Fibroblast of lung (primary cell): ENCODE measurements around the gene C1QTNF1. TPM values are rescaled to one million over a fixed set of nuclear protein-coding genes. Genes with fewer than 3 reads are reported as not detected.

Experiments used
- DNase-seq, 2 donors: peaks; one replicate each; pipeline versions ENCODE4 v3.0.0 to v3.0.0-alpha.2; 2010; ENCODE audit warnings: low read depth in 2 of 2
- H2AFZ ChIP-seq: 2 replicates; pipeline ENCODE4 v1.5.1; 2012; ENCODE audit warnings: low read length, control low read depth, inconsistent platforms
- H3K27ac ChIP-seq: 2 replicates; pipeline ENCODE4 v1.5.1; 2011; ENCODE audit warnings: low read length, control low read depth; ENCODE audit not compliant: insufficient read depth
- H3K27me3 ChIP-seq: 2 replicates; pipeline ENCODE4 v1.5.1; 2011; ENCODE audit warnings: mild to moderate bottlenecking, low read length; ENCODE audit not compliant: control insufficient read depth, insufficient read depth
- H3K36me3 ChIP-seq: 2 replicates; pipeline ENCODE4 v1.5.1; 2011; ENCODE audit warnings: low read length; ENCODE audit not compliant: control insufficient read depth, insufficient read depth
- H3K4me1 ChIP-seq: 2 replicates; pipeline ENCODE4 v1.5.1; 2011; ENCODE audit warnings: low read length; ENCODE audit not compliant: control insufficient read depth, insufficient read depth; ENCODE audit errors: extremely low read depth
- H3K4me2 ChIP-seq: 2 replicates; pipeline ENCODE4 v1.5.1; 2011; ENCODE audit warnings: low read length, control low read depth; ENCODE audit not compliant: insufficient read depth; ENCODE audit errors: extremely low read depth
- H3K4me3 ChIP-seq, 4 experiments: fragments of 200-600 bp in 1 of 4; sonication (generic) in 1 of 4; replicated peaks in 1 of 4; 2 replicates each; pipeline ENCODE4 v1.5.1; 2011 to 2016; ENCODE audit warnings: low read length in 4 of 4, low read depth in 3 of 4, mild to moderate bottlenecking in 3 of 4, control low read depth in 2 of 4, inconsistent platforms in 1 of 4, mixed read lengths in 1 of 4; ENCODE audit not compliant: insufficient read depth in 1 of 4; ENCODE audit errors: control extremely low read depth in 1 of 4
- H3K79me2 ChIP-seq: 2 replicates; pipeline ENCODE4 v1.5.1; 2012; ENCODE audit warnings: mild to moderate bottlenecking, low read length, inconsistent platforms; ENCODE audit not compliant: control insufficient read depth, insufficient read depth
- H3K9ac ChIP-seq: 2 replicates; pipeline ENCODE4 v1.5.1; 2011; ENCODE audit warnings: mild to moderate bottlenecking, low read length, control low read depth; ENCODE audit not compliant: insufficient read depth
- H3K9me3 ChIP-seq: 2 replicates; pipeline ENCODE4 v1.5.1; 2012; ENCODE audit warnings: low read depth, low read length; ENCODE audit not compliant: control insufficient read depth, insufficient read depth
- H4K20me1 ChIP-seq: 2 replicates; pipeline ENCODE4 v1.5.1; 2011; ENCODE audit warnings: low read length; ENCODE audit not compliant: control insufficient read depth, insufficient read depth; ENCODE audit errors: extremely low read depth
- EZH2 ChIP-seq: IDR thresholded peaks from 2 replicates; pipeline ENCODE4 v1.5.1; 2012; ENCODE audit warnings: low read length, control low read depth, mild to moderate bottlenecking; ENCODE audit errors: missing control alignments
- polyA plus RNA-seq, 2 donors: library from polyadenylated mRNA; depleted of rRNA in 1 of 2; stranded (reverse) in 1 of 2; unstranded in 1 of 2; fragments of >200 nt; gene quantifications; 2 replicates each; pipeline ENCODE4 v1.2.1, GENCODE V29; 2011 to 2012; ENCODE audit warnings: missing spikeins in 1 of 2
- total RNA-seq: library from RNA; depleted of rRNA; stranded (reverse); fragments of >200 nt; gene quantifications from 2 replicates; pipeline ENCODE4 v1.2.1, GENCODE V29; 2014
- TF ChIP-seq, protein P1 (sequence below), 2 donors: IDR thresholded peaks in 1 of 2; conservative IDR thresholded peaks in 1 of 2; 1 replicate in 1 of 2; 2 replicates in 1 of 2; pipeline ENCODE4 v1.5.1; 2011 to 2012; ENCODE audit warnings: low read length in 2 of 2, control low read depth in 1 of 2, inconsistent platforms in 1 of 2, low read depth in 1 of 2, mild to moderate bottlenecking in 1 of 2

C1QTNF1 gene
- total and polyA plus RNA-seq, 2 donors (not counting 1 experiment from before 2014, with no cell fraction given), result 15.0 to 45.2 TPM

DNA sequence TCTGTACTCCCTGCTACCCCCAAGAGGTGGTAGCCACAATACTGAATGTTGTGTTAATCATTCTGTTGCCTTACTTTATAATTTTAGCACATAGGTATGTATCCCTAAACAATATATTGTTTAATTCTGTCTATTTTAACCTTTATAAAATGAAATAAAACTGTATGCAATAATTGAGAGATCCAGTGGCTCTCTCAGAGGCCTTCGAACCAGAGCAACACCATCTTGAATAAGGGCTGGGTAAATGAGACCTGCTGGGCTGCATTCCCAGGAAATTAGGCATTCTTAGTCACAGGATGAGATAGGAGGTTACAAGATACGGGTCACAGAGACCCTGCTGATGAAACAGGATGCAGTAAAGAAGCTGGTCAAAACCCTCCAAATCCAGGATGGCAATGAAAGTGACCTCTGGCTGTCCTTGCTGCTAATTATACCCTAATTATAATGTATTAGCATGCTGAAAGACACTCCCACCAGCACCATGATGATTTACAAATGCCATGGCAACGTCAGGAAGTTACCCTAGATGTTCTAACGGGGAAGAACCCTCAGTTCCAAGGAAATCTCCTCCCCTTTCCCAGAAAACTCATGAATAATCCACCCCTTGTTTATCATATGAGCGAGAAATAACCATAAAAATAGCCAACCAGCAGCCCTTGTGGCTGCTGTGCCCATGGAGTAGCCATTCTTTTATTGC is 12.4 kb upstream of the C1QTNF1 start:
- no peak overlapping the region for H3K4me3 ChIP-seq
- H3K9me3 ChIP-seq, result no peaks in the 10 kb centered on the region
- H3K4me2 ChIP-seq, result no peak overlapping the region
- peak overlapping the region; percentile 26 for H3K27ac ChIP-seq
- H3K9ac ChIP-seq, result no peak overlapping the region
- peaks cover 28% of the 10 kb centered on the region for H3K79me2 ChIP-seq
- no peaks in the 10 kb centered on the region for H4K20me1 ChIP-seq
- H3K27me3 ChIP-seq, result no peaks in the 10 kb centered on the region
- no peak for TF ChIP-seq EZH2
- TF ChIP-seq, protein P1, sequence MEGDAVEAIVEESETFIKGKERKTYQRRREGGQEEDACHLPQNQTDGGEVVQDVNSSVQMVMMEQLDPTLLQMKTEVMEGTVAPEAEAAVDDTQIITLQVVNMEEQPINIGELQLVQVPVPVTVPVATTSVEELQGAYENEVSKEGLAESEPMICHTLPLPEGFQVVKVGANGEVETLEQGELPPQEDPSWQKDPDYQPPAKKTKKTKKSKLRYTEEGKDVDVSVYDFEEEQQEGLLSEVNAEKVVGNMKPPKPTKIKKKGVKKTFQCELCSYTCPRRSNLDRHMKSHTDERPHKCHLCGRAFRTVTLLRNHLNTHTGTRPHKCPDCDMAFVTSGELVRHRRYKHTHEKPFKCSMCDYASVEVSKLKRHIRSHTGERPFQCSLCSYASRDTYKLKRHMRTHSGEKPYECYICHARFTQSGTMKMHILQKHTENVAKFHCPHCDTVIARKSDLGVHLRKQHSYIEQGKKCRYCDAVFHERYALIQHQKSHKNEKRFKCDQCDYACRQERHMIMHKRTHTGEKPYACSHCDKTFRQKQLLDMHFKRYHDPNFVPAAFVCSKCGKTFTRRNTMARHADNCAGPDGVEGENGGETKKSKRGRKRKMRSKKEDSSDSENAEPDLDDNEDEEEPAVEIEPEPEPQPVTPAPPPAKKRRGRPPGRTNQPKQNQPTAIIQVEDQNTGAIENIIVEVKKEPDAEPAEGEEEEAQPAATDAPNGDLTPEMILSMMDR (conservative IDR thresholded peaks at IDR 0.05 in 1 of 2, IDR thresholded peaks at IDR 0.05 in 1 of 2; ENCODE audit: low read depth in 1 of 2, low read length in 2 of 2), result no peak
- peak overlapping the region; percentile 60 for H2AFZ ChIP-seq
- peaks cover 5% of the 10 kb centered on the region for H3K4me1 ChIP-seq
- peak; percentile 41 to 59 for DNase-seq
- H3K36me3 ChIP-seq, result no peaks in the 10 kb centered on the region

DNA sequence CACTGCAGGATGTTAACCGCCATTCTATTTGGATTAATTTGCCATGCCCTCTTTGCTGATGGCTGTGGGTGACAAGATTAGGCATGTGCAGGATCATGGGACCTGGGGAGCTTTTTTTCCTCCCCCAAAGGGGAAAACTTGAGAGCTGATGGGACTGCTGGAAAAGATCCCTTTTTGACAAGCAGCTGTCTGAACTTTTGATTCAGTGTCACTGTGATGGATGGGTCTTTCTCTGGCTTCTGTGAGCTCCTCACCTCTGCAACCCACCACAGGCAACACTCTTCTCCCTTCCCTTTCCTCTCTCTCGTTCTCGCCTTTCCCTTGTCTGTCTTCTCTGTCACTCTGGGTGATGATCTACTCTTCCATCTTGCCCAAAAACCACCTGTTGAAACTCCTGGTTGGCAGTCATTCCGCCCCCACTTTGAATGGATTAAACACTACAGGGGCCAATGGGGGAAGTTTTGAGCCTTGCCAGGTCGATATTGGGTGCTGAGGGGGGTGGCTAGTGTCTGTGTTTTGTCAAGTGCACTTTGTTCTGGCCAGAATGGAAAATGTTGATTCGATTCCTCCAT is 11.3 kb upstream of the C1QTNF1 start:
- no peak overlapping the region for H2AFZ ChIP-seq
- H3K27ac ChIP-seq, result no peak overlapping the region
- no peak overlapping the region for H3K4me3 ChIP-seq
- H3K9ac ChIP-seq, result no peak overlapping the region
- H3K4me2 ChIP-seq, result no peak overlapping the region
- TF ChIP-seq EZH2, result no peak
- TF ChIP-seq, protein P1 (conservative IDR thresholded peaks at IDR 0.05 in 1 of 2, IDR thresholded peaks at IDR 0.05 in 1 of 2; ENCODE audit: low read depth in 1 of 2, low read length in 2 of 2), result no peak
- DNase-seq, result no peak
- no peaks in the 10 kb centered on the region for H4K20me1 ChIP-seq
- H3K4me1 ChIP-seq, result peaks cover 5% of the 10 kb centered on the region
- H3K27me3 ChIP-seq, result no peaks in the 10 kb centered on the region
- no peaks in the 10 kb centered on the region for H3K36me3 ChIP-seq
- H3K9me3 ChIP-seq, result no peaks in the 10 kb centered on the region
- H3K79me2 ChIP-seq, result peaks cover 19% of the 10 kb centered on the region

DNA sequence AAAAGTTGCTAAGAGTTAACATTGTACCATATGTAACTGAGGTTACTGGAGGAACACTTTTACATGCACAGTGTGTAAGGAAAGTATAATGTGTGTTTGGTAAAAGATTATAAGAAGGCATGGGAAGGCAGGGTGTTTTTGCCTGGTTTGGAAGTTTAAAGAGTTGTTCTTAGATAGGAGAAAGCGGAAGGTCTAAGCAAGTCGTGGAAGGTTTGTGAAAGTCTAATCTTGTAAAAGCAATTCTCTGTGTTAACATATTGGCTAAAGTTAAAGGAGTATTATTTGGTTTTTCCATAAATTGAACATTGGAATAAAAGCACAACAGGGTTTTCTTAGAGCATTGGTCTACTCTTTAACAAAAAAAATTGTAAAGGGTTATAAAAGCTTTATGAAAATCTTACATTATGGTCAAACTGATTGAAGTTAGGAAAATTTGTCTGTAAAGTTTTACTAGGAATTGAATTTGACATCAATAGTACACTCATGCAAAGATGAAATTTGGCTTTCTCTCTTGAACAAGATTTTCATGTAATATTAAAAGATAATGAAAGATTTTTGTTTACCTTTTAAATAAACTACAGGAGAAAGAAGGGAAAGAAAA is 9.7 kb upstream of the C1QTNF1 start:
- no peak overlapping the region for H3K9ac ChIP-seq
- no peaks in the 10 kb centered on the region for H3K9me3 ChIP-seq
- peaks cover 2% of the 10 kb centered on the region for H3K4me1 ChIP-seq
- H4K20me1 ChIP-seq, result no peaks in the 10 kb centered on the region
- no peaks in the 10 kb centered on the region for H3K36me3 ChIP-seq
- H3K27me3 ChIP-seq, result no peaks in the 10 kb centered on the region
- peaks cover 2% of the 10 kb centered on the region for H3K79me2 ChIP-seq
- H3K4me2 ChIP-seq, result no peak overlapping the region
- no peak overlapping the region for H3K4me3 ChIP-seq
- no peak for DNase-seq
- no peak overlapping the region for H3K27ac ChIP-seq
- TF ChIP-seq, protein P1 (conservative IDR thresholded peaks at IDR 0.05 in 1 of 2, IDR thresholded peaks at IDR 0.05 in 1 of 2; ENCODE audit: low read depth in 1 of 2, low read length in 2 of 2), result no peak
- TF ChIP-seq EZH2, result no peak
- H2AFZ ChIP-seq, result no peak overlapping the region
